Endothelial cell of umbilical vein (primary cell): ENCODE data around the gene IMPA2.

Experiments used
- CTCF ChIP-seq, 2 donors: IDR thresholded peaks; 1 replicate in 1 of 2; 2 replicates in 1 of 2; pipeline ENCODE4 v1.5.1; 2011; ENCODE audit warnings: low read length in 2 of 2, mild to moderate bottlenecking in 2 of 2, moderate library complexity in 2 of 2, control low read depth in 1 of 2, inconsistent platforms in 1 of 2, low read depth in 1 of 2; ENCODE audit not compliant: insufficient read depth in 1 of 2; ENCODE audit errors: extremely low read depth in 1 of 2
- JUN ChIP-seq: IDR thresholded peaks from 2 replicates; pipeline ENCODE4 v1.6.1; 2011; ENCODE audit warnings: borderline replicate concordance, low read depth; ENCODE audit not compliant: insufficient read length, insufficient read depth
- MYC ChIP-seq: IDR thresholded peaks from one replicate; pipeline ENCODE4 v1.6.1; 2011; ENCODE audit warnings: mild to moderate bottlenecking, low read depth, low read length
- POLR2A ChIP-seq: IDR thresholded peaks from 2 replicates; pipeline ENCODE4 v1.6.1; 2012; ENCODE audit warnings: low read depth, mild to moderate bottlenecking, control low read depth, low read length
- POLR2AphosphoS5 ChIP-seq: IDR thresholded peaks from 2 replicates; pipeline ENCODE4 v1.6.1; 2012; ENCODE audit warnings: low read depth, mild to moderate bottlenecking, control low read depth, low read length, moderate library complexity; ENCODE audit not compliant: insufficient read depth

DNA sequence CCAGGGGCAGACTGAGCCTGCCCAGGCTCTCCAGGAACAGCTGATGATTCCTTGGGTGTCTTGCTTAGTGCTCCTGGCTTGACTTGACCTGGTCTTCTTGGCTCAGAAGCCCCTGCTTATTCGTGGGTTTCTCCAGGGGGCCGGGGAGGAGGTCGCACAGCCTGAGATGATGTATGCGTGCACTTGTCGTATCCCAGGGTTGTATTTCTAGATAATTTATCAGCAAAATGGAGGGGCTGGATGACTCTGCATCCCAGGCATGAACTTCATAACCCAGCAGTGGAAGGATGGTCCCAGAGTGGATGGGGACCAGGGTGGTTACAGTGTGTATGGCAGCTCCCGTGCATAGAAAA, 25.2 kb downstream of the IMPA2 start:
- TF ChIP-seq CTCF (IDR thresholded peaks at IDR 0.05; ENCODE audit: extremely low read depth in 1 of 2, insufficient read depth in 1 of 2, low read depth in 1 of 2, low read length in 2 of 2), result no peak
- no peak for TF ChIP-seq JUN
- TF ChIP-seq MYC, result no peak
- no peak for TF ChIP-seq POLR2A
- no peak for TF ChIP-seq POLR2AphosphoS5
